Gastroesophageal sphincter (tissue), 4 donors: Measurements from ENCODE around the gene PYCARD. TPM values are rescaled to one million over a fixed set of nuclear protein-coding genes. Genes with fewer than 3 reads are reported as not detected.
"Not testable (repeated sequence)": the region's sequence is repeated elsewhere in the genome, so short reads cannot be mapped to it uniquely, and the experiment has no call there.

ENCODE experiments used
- ATAC-seq: fragments of 150-250 bp; one replicate; pipeline ENCODE4 v1.9.1; 2016; ENCODE audit warnings: mild to moderate bottlenecking, moderate library complexity
- H3K27ac ChIP-seq, 4 donors: fragments of 200-600 bp; sonication (generic) in 3 of 4; 1 replicate in 3 of 4; 2 replicates in 1 of 4; pipeline ENCODE4 v1.5.1; 2016 to 2019
- H3K27me3 ChIP-seq: fragments of 200-600 bp; sonication (generic); one replicate; pipeline ENCODE4 v1.5.1; 2019
- H3K36me3 ChIP-seq, 2 donors: fragments of 200-600 bp; sonication (generic); one replicate each; pipeline ENCODE4 v1.5.1; 2019; ENCODE audit warnings: control low read depth in 1 of 2
- H3K4me1 ChIP-seq, 3 donors: fragments of 200-600 bp; sonication (generic); 1 replicate in 2 of 3; 2 replicates in 1 of 3; pipeline ENCODE4 v1.5.1; 2016 to 2019; ENCODE audit warnings: control low read depth in 2 of 3
- H3K4me3 ChIP-seq, 2 donors: fragments of 200-600 bp; sonication (generic); one replicate each; pipeline ENCODE4 v1.5.1; 2019; ENCODE audit warnings: mild to moderate bottlenecking in 1 of 2, moderate library complexity in 1 of 2
- H3K9me3 ChIP-seq, 3 donors: fragments of 200-600 bp; sonication (generic); one replicate each; pipeline ENCODE4 v1.5.1; 2017 to 2019; ENCODE audit warnings: control low read depth in 2 of 3
- CTCF ChIP-seq, 4 experiments: fragments of 200-600 bp in 2 of 4; fragments of 450-650 bp in 2 of 4; sonication (generic) in 1 of 4; IDR thresholded peaks; one replicate each; pipeline ENCODE4 v1.5.1; 2017 to 2019; ENCODE audit warnings: antibody characterized with exemption in 4 of 4, mild to moderate bottlenecking in 2 of 4, moderate library complexity in 2 of 4
- EP300 ChIP-seq: sonication (generic); formaldehyde crosslinking; IDR thresholded peaks from one replicate; pipeline ENCODE4 v1.6.1; 2017; ENCODE audit warnings: antibody characterized with exemption, mild to moderate bottlenecking
- POLR2A ChIP-seq, 2 donors: fragments of 450-650 bp; IDR thresholded peaks; one replicate each; pipeline ENCODE4 v1.6.1; 2017; ENCODE audit warnings: antibody characterized with exemption in 2 of 2, mild to moderate bottlenecking in 2 of 2, moderate library complexity in 1 of 2
- POLR2AphosphoS5 ChIP-seq: sonication (generic); formaldehyde crosslinking; IDR thresholded peaks from one replicate; pipeline ENCODE4 v1.6.1; 2017; ENCODE audit warnings: antibody characterized with exemption
- WGBS, 2 donors: methylation state at CpG; one replicate each; pipeline ENCODE4 v1.1.5; 2018; ENCODE audit warnings: low coverage in 1 of 2; 5-methylcytosine and 5-hydroxymethylcytosine counted together
- total RNA-seq, 4 donors: library from RNA; depleted of rRNA; stranded (reverse); fragments of >200 nt; gene quantifications; one replicate each; pipeline ENCODE4 v1.1.0, GENCODE V29; 2016

The PYCARD gene
- total RNA-seq, 4 donors from 2014 or later, result 3.9 to 21.8 (median 11.3) TPM

DNA sequence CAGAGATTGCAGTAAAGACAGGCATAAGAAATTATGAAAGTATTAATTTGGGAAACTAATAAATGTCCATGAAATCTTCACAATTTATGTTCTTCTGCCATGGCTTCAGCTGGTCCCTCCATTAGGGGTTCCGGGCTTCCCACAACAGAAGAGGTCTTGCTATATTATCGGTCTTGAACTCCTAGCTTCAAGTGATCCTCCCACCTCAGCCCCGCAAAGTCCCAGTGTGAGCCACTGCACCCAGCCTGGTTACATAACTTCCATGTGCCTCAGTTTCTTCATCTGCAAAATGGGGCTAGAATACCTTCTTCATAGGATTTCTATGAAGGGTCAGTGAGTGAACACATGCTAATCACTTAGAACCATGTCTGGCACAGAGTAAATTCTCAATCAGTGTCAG lies 43.7 kb upstream of the PYCARD start:
- Histone ChIP-seq H3K36me3 (no peaks in the 10 kb centered on the region), H3K27me3 (peaks cover 56% of the 10 kb centered on the region), H3K9me3 (no peaks in the 10 kb centered on the region), H3K27ac (no peak overlapping the region), H3K4me1 (no peaks in the 10 kb centered on the region), H3K4me3 (no peak overlapping the region)
- no peak for ATAC-seq
- 100% methylated on average over 3 of the region's 3 CpGs; no CpG with 5 or more reads in 1 of the 2 donors for WGBS, 2 donors
- TF ChIP-seq POLR2A (IDR thresholded peaks at IDR 0.05) (no peak), EP300 (no peak), POLR2AphosphoS5 (no peak), CTCF (IDR thresholded peaks at IDR 0.05) (no peak)

GRCh38 chr16:31245598-31245997 lies 43.0 kb upstream of the PYCARD start:
- not testable (repeated sequence) for ATAC-seq, H3K9me3 ChIP-seq, H3K4me3 ChIP-seq, H3K4me1 ChIP-seq, H3K27ac ChIP-seq, H3K36me3 ChIP-seq
- 10 to 40% methylated on average over 8 of the region's 8 CpGs for WGBS, 2 donors
- peaks cover 56% of the 10 kb centered on the region for H3K27me3 ChIP-seq

DNA sequence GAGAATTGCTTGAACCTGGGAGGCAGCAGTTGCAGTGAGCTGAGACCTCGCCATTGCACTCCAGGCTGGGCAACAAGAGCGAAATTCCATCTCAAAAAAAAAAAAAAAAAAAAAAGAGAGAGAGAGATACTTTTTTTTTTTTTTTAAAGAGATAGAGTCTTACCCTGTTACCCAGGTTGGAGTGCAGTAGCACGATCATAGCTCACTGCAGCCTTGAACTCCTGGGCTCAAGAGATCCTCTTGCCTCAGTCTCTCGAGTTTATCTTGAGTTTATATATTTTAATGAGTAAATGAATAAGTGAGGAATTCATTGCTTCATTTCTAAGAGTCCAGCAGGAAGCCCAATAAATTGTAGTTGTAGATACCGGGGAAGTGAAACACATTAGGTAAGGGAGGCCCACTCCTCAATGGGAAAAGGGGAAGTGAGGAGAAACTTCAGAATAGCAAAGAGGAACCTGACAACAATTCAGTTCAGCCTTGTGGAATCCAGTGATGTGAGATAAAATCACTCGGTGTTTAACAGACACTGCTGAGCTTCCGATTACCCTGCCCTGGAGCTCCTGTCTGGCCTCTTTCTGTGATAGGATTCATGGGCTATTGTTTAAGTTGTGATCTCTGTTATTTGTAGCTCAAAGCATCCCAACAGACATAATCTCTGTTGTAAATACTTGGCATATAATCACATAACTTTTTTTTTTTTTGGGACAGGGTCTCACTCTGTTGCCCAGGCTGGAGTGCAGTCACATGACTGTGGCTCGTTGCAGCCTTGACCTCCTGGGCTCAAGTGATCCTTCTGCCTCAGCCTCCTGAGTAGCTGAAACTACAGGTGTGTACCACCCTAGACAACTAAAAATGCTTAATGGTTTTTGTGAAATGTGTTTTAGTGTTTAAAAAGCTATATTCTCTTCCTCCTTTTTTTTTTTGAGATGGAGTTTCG lies 41.4 kb upstream of the PYCARD start:
- Histone ChIP-seq H3K4me1 (no peaks in the 10 kb centered on the region), H3K36me3 (no peaks in the 10 kb centered on the region), H3K4me3 (no peak overlapping the region), H3K27me3 (peaks cover 45% of the 10 kb centered on the region), H3K9me3 (no peaks in the 10 kb centered on the region), H3K27ac (no peak overlapping the region)
- no peak for ATAC-seq
- 53 to 78% methylated on average over 3 to 7 of the region's 9 CpGs for WGBS, 2 donors
- TF ChIP-seq CTCF (IDR thresholded peaks at IDR 0.05), result no peak
- no peak for TF ChIP-seq EP300
- no peak for TF ChIP-seq POLR2AphosphoS5
- no peak for TF ChIP-seq POLR2A (IDR thresholded peaks at IDR 0.05)

DNA sequence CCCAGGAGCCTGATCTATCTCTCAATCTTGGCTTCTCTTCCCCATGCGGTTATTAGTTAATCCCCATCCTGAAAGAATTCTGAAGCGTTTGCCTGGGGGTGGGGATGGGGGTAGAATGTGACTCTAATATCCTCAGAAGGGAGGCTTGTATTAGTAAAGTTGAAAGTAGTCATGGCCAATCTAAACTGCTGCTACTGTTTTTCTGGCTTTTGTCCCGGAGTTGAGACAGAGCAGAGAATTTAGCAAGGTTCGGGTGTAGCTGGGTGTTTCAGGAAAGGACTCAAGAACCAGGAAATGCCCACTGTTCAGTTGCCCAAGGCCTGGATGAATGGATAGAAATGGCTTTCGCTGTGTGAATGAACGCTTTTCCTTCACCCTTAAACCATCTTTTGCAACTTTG lies 39.6 kb upstream of the PYCARD start:
- WGBS, 2 donors, result 36 to 59% methylated on average over 4 to 6 of the region's 6 CpGs
- Histone ChIP-seq H3K4me1 (no peaks in the 10 kb centered on the region), H3K27me3 (peaks cover 36% of the 10 kb centered on the region), H3K4me3 (no peak overlapping the region), H3K27ac (no peak overlapping the region), H3K9me3 (no peaks in the 10 kb centered on the region), H3K36me3 (no peaks in the 10 kb centered on the region)
- TF ChIP-seq POLR2A (IDR thresholded peaks at IDR 0.05), result no peak
- ATAC-seq, result no peak

DNA sequence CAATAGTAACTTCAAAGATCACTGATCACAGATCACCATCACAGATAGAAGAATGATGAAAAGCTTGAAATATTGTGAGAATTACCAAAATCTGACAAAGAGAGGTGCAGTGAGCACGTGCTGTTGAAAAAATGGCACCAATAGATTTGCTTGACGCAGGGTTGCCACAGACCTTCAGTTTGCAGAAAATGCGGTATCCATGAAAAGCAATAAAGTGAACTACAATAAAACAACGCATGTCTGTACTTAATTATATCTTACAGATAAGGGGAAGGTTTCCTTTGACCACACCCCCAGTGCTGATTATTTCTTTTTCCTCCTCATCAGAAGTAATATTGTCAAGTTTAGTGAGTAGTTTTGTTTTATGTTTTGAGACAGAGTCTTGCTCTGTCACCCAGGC lies 35.5 kb upstream of the PYCARD start:
- 82 to 94% methylated on average over 4 of the region's 4 CpGs for WGBS, 2 donors
- no peak for TF ChIP-seq CTCF (IDR thresholded peaks at IDR 0.05)

DNA sequence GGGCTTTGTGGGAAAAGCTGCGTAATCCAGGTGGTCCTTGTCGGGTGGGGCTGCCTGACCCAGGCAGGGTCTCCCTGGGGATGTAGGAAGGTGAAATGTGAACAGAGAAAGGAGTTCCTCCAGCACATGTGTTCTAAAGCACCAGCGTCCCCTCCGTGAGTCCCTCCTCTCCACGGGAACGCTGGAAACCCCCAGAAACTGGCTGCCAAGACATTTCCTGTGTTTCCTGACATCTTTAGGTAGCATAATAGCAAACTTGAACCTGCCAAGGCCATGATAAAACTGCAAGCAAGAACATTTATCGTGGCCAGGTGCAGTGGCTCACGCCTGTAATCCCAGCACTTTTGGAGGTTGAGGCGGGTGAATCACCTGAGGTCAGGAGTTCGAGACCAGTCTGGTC lies 26.9 kb upstream of the PYCARD start:
- 50 to 60% methylated on average over 1 to 8 of the region's 10 CpGs for WGBS, 2 donors
- Histone ChIP-seq H3K27ac (no peak overlapping the region), H3K4me1 (no peaks in the 10 kb centered on the region), H3K9me3 (no peaks in the 10 kb centered on the region), H3K36me3 (no peaks in the 10 kb centered on the region), H3K4me3 (no peak overlapping the region), H3K27me3 (peaks cover 7% of the 10 kb centered on the region)
- ATAC-seq, result no peak
- TF ChIP-seq CTCF (IDR thresholded peaks at IDR 0.05), result no peak
- TF ChIP-seq EP300, result no peak
- TF ChIP-seq POLR2AphosphoS5, result no peak
- TF ChIP-seq POLR2A (IDR thresholded peaks at IDR 0.05), result no peak

More for the DNA sequence above, 35.5 kb upstream of the PYCARD start:
- peaks cover 0 to 15% (median 0%) of the 10 kb centered on the region in 3 donors for H3K9me3 ChIP-seq
- H3K4me3 ChIP-seq, result no peak overlapping the region
- H3K4me1 ChIP-seq, result no peaks in the 10 kb centered on the region
- H3K36me3 ChIP-seq, result no peaks in the 10 kb centered on the region
- H3K27ac ChIP-seq, result no peak overlapping the region
- no peak for ATAC-seq
- H3K27me3 ChIP-seq, result peaks cover 8% of the 10 kb centered on the region
